Suprapubic skin (tissue), 4 donors: ENCODE measurements around the gene NTSR1.

Source experiments
- POLR2A ChIP-seq, 2 donors: fragments of 450-650 bp; IDR thresholded peaks; one replicate each; pipeline ENCODE4 v1.6.1; 2017; ENCODE audit warnings: antibody characterized with exemption in 2 of 2, mild to moderate bottlenecking in 2 of 2, moderate library complexity in 2 of 2
- POLR2AphosphoS5 ChIP-seq, 3 donors: sonication (generic); formaldehyde crosslinking; IDR thresholded peaks; one replicate each; pipeline ENCODE4 v1.6.1; 2017; ENCODE audit warnings: antibody characterized with exemption in 3 of 3
- TF ChIP-seq, protein P1 (sequence below), 2 donors: fragments of 200-600 bp in 1 of 2; fragments of 450-650 bp in 1 of 2; sonication (generic) in 1 of 2; IDR thresholded peaks; one replicate each; pipeline ENCODE4 v1.5.1; 2016 to 2019; ENCODE audit warnings: antibody characterized with exemption in 2 of 2, mild to moderate bottlenecking in 1 of 2, moderate library complexity in 1 of 2

DNA sequence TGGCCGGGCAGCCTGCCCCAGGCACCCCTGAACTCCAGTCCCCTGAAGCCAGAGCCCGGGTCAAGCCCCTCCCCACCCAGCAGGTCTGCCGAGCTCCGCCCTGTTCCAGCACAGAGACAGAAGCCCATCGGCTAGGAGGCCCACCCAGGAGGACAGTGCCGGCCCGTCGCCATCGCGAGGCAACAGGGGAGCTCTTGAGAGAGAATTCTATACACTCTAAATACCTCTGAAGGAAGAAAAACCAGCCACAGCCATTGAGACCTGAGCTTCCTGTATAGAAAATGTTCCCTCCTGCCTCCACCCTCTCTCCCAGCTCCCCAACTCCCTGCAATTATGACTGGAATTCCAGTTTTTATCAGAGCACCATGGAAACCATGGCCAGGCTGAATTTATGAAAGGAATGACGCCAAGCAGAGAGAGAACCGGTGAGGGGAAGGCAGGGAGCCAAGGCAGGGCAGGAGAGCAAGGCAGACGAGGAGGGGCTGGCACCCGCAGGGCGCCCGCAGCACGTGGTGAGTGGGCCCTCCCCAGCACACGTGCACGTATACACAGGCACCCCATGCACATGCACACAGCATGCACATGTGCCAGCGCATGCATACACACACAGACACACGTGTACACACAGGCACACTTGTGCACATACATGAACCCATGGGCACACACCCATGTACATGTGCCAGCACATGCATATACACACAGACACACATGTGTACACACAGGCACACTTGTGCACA lies 60.1 kb downstream of the NTSR1 start:
- TF ChIP-seq, protein P1, sequence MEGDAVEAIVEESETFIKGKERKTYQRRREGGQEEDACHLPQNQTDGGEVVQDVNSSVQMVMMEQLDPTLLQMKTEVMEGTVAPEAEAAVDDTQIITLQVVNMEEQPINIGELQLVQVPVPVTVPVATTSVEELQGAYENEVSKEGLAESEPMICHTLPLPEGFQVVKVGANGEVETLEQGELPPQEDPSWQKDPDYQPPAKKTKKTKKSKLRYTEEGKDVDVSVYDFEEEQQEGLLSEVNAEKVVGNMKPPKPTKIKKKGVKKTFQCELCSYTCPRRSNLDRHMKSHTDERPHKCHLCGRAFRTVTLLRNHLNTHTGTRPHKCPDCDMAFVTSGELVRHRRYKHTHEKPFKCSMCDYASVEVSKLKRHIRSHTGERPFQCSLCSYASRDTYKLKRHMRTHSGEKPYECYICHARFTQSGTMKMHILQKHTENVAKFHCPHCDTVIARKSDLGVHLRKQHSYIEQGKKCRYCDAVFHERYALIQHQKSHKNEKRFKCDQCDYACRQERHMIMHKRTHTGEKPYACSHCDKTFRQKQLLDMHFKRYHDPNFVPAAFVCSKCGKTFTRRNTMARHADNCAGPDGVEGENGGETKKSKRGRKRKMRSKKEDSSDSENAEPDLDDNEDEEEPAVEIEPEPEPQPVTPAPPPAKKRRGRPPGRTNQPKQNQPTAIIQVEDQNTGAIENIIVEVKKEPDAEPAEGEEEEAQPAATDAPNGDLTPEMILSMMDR (IDR thresholded peaks at IDR 0.05) = no peak
- TF ChIP-seq POLR2AphosphoS5 (IDR thresholded peaks at IDR 0.05) = no peak
- no peak for TF ChIP-seq POLR2A (IDR thresholded peaks at IDR 0.05)
